Adipose tissue (tissue), 3 donors: ENCODE data around the gene GTF3C2. TPM values are rescaled to one million over a fixed set of nuclear protein-coding genes. Genes with fewer than 3 reads are reported as not detected.
"Not testable (repeated sequence)": the region's sequence is repeated elsewhere in the genome, so short reads cannot be mapped to it uniquely, and the experiment has no call there.

Source experiments
- H3K27ac ChIP-seq: one replicate; pipeline ENCODE4 v1.5.1; 2013; ENCODE audit warnings: low read depth, low read length
- WGBS, 3 donors: extraction: QIAGEN DNeasy Blood & Tissue Kit; methylation state at CpG; one replicate each; pipeline ENCODE4 v1.1.7; 2013; 5-methylcytosine and 5-hydroxymethylcytosine counted together
- polyA plus RNA-seq, 3 donors: library from polyadenylated mRNA; stranded (reverse); fragments of 200-250 nt; gene quantifications; one replicate each; pipeline ENCODE4 v1.2.3, GENCODE V29; 2013
- donor health status: healthy with polysubstance abuse.
- donor health status: Bipolar disorder and iron deficiency.
- donor health status: healthy.

GTF3C2 gene
- polyA plus RNA-seq, 3 donors: 18.0 to 23.9 (median 21.4) TPM

- no peak overlapping the region for H3K27ac ChIP-seq
- WGBS, 3 donors: 86 to 95% (median 93%) methylated on average over 3 of the region's 3 CpGs
Observed at GRCh38 chr2:27335311-27335710, 21.3 kb downstream of the GTF3C2 start.

- H3K27ac ChIP-seq: no peak overlapping the region
- 63 to 92% (median 73%) methylated on average over 5 of the region's 5 CpGs for WGBS, 3 donors
Observed at GRCh38 chr2:27324720-27325119, 31.8 kb downstream of the GTF3C2 start.

- H3K27ac ChIP-seq: peak overlapping the region; percentile 53
- WGBS, 3 donors: 11 to 20% (median 17%) methylated on average over 5 of the region's 5 CpGs
Observed at GRCh38 chr2:27323596-27324285, 32.8 kb downstream of the GTF3C2 start.

- peak within 1 kb of the TSS; percentile 53 for H3K27ac ChIP-seq
- 1% methylated on average over 39 of the region's 39 CpGs for WGBS, 3 donors
Observed at GRCh38 chr2:27322766-27323595, 33.6 kb downstream of the GTF3C2 start, which contains the start of gene MPV17. Gene MPV17 (minus strand): TSS chr2:27323097. CDS start chr2:27322517, 580 bp downstream.

- H3K27ac ChIP-seq: no peak overlapping the region
- WGBS, 3 donors: 2 to 4% (median 2%) methylated on average over 10 of the region's 10 CpGs
Observed at GRCh38 chr2:27322301-27322765, 34.2 kb downstream of the GTF3C2 start.

GRCh38 chr2:27320958-27321543, 35.5 kb downstream of the GTF3C2 start:
- 45 to 58% (median 54%) methylated on average over 8 of the region's 8 CpGs for WGBS, 3 donors
- H3K27ac ChIP-seq: no peak overlapping the region

- H3K27ac ChIP-seq: not testable (repeated sequence)
- 90 to 96% (median 95%) methylated on average over 14 to 15 of the region's 15 CpGs for WGBS, 3 donors
Observed at GRCh38 chr2:27319839-27320238, 36.7 kb downstream of the GTF3C2 start.

GRCh38 chr2:27316655-27317412, 39.7 kb downstream of the GTF3C2 start:
- no peak overlapping the region for H3K27ac ChIP-seq
- 44 to 66% (median 66%) methylated on average over 12 of the region's 12 CpGs for WGBS, 3 donors

- WGBS, 3 donors: 75 to 86% (median 82%) methylated on average over 8 of the region's 8 CpGs
Observed at GRCh38 chr2:27315122-27315521, 41.4 kb downstream of the GTF3C2 start.

GRCh38 chr2:27314709-27315108, 41.9 kb downstream of the GTF3C2 start:
- 83 to 92% (median 90%) methylated on average over 9 of the region's 9 CpGs for WGBS, 3 donors
- H3K27ac ChIP-seq: no peak overlapping the region

More at GRCh38 chr2:27315122-27315521, 41.4 kb downstream of the GTF3C2 start:
- H3K27ac ChIP-seq: no peak overlapping the region

GRCh38 chr2:27313882-27314645, 42.5 kb downstream of the GTF3C2 start:
- WGBS, 3 donors: 90 to 92% (median 90%) methylated on average over 8 of the region's 8 CpGs

GRCh38 chr2:27312152-27312551, 44.4 kb downstream of the GTF3C2 start:
- 96 to 100% (median 98%) methylated on average over 3 of the region's 3 CpGs for WGBS, 3 donors
- no peak overlapping the region for H3K27ac ChIP-seq

More at GRCh38 chr2:27313882-27314645, 42.5 kb downstream of the GTF3C2 start:
- H3K27ac ChIP-seq: no peak overlapping the region

GRCh38 chr2:27309651-27310050, 46.9 kb downstream of the GTF3C2 start:
- 75 to 93% (median 85%) methylated on average over 6 of the region's 6 CpGs for WGBS, 3 donors
- no peak overlapping the region for H3K27ac ChIP-seq

GRCh38 chr2:27308359-27308881, 48.1 kb downstream of the GTF3C2 start, which contains the start of gene UCN:
Gene UCN (minus strand): TSS chr2:27308445. CDS start chr2:27307895, 550 bp downstream.
- 39 to 51% (median 50%) methylated on average over 25 of the region's 25 CpGs for WGBS, 3 donors
- no peak within 1 kb of the TSS for H3K27ac ChIP-seq

GRCh38 chr2:27307545-27308358, 48.8 kb downstream of the GTF3C2 start:
- 16 to 20% (median 16%) methylated on average over 51 to 75 of the region's 75 CpGs for WGBS, 3 donors
- no peak overlapping the region for H3K27ac ChIP-seq

GRCh38 chr2:27307287-27307544, 49.3 kb downstream of the GTF3C2 start:
- 9 to 18% (median 12%) methylated on average over 14 of the region's 14 CpGs for WGBS, 3 donors
- H3K27ac ChIP-seq: no peak overlapping the region
